GM18868 (cell line): ENCODE measurements around the gene STXBP5.
"Not testable (repeated sequence)": the region's sequence is repeated elsewhere in the genome, so short reads cannot be mapped to it uniquely, and the experiment has no call there.

ENCODE experiments used
- ATAC-seq: cut with Tn5 transposase; IDR thresholded peaks from one replicate; pipeline ENCODE4 v1.9.1; 2021; ENCODE audit warnings: mild to moderate bottlenecking, moderate library complexity; ENCODE audit not compliant: unreplicated experiment

The STXBP5 gene

GRCh38 chr6:147238164-147238563, 33.9 kb downstream of the STXBP5 start:
- ATAC-seq, result no peak

GRCh38 chr6:147238906-147239305, 34.7 kb downstream of the STXBP5 start:
- no peak for ATAC-seq

GRCh38 chr6:147244832-147245231, 40.6 kb downstream of the STXBP5 start:
- ATAC-seq, result no peak

- ATAC-seq, result no peak
These were observed 41.5 kb downstream of the STXBP5 start for GRCh38 chr6:147245693-147246092.

- ATAC-seq, result no peak
These were observed 42.8 kb downstream of the STXBP5 start for GRCh38 chr6:147246853-147247635.

- ATAC-seq, result no peak
These were observed 44.6 kb downstream of the STXBP5 start for GRCh38 chr6:147248859-147249258.

- no peak for ATAC-seq
These were observed 46.9 kb downstream of the STXBP5 start for GRCh38 chr6:147251072-147251471.

- ATAC-seq, result not testable (repeated sequence)
These were observed 50.8 kb downstream of the STXBP5 start for GRCh38 chr6:147254929-147255473.

GRCh38 chr6:147255948-147256674, 51.9 kb downstream of the STXBP5 start:
- no peak for ATAC-seq

- ATAC-seq, result no peak
These were observed 53.5 kb downstream of the STXBP5 start for GRCh38 chr6:147257760-147258159.

- ATAC-seq, result no peak
These were observed 55.9 kb downstream of the STXBP5 start for GRCh38 chr6:147260091-147260490.

- no peak for ATAC-seq
These were observed 58.7 kb downstream of the STXBP5 start for GRCh38 chr6:147262946-147263345.

GRCh38 chr6:147266821-147267220, 62.6 kb downstream of the STXBP5 start:
- ATAC-seq, result no peak

- no peak for ATAC-seq
These were observed 63.4 kb downstream of the STXBP5 start for GRCh38 chr6:147267658-147268057.

GRCh38 chr6:147268254-147268653, 64.0 kb downstream of the STXBP5 start:
- ATAC-seq, result peak; percentile 61

- ATAC-seq, result no peak
These were observed 69.8 kb downstream of the STXBP5 start for GRCh38 chr6:147274012-147274411.

- ATAC-seq, result no peak
These were observed 70.6 kb downstream of the STXBP5 start for GRCh38 chr6:147274776-147275175.

GRCh38 chr6:147278891-147279290, 74.7 kb downstream of the STXBP5 start:
- ATAC-seq, result no peak

GRCh38 chr6:147279427-147279826, 75.2 kb downstream of the STXBP5 start:
- ATAC-seq, result no peak

- no peak for ATAC-seq
These were observed 77.8 kb downstream of the STXBP5 start for GRCh38 chr6:147281895-147282565.

- no peak for ATAC-seq
These were observed 78.3 kb downstream of the STXBP5 start for GRCh38 chr6:147282566-147282959.
